ENCODE measurements around the gene NUDT10.
A peak's percentile ranks its signal among the peaks of the same experiment; 100 is the strongest.
"Not testable (repeated sequence)": the region's sequence is repeated elsewhere in the genome, so short reads cannot be mapped to it uniquely, and the experiment has no call there.

NUDT10 gene

DNA sequence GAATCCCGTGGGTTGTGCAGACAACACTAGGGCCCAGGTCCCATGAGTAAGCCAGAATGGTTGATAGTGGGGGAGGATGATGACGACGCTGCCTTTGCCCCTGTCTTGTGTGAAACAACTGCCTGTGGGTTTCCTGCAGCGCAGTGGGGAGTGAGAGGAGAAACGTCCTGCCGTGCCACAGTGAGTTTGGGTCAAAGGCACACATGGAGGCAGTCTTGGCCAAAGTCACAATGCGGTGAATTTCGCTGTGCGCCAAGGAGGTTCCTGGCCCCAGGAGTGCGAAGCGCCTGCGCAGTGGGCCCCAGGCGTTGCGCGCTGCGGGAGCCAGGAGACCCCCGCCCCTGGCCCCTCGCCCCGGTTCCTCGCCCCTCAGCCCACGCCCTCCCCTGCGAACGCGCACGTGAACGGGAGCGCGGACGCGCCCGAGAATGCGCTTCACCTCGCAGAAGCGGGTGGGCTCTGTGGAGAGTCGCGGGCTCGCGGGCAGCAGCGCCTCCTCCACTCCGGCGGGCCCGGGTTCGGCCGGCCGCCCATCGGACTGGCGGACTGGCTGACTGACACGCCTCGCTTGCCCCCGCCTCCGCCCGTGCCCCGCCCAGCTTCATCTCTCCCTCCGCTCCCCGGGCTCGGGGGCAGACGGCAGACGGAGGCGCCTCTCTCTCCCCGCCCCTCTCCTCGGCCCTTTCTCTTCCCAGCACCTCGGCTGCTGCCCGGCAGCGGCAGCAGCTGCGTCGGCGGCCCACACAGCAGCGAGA lies at the start of gene NUDT10:
Gene NUDT10, plus strand, starts transcription at position 635 of the 755 bp plus-strand sequence. CDS start 144 bp downstream, outside the sequence.
- no peak for DNase-seq (ENCODE audit: low spot score)

- no peak for DNase-seq (ENCODE audit: low spot score)
Measured at GRCh38 chrX:51292421-51292820, 40.2 kb upstream of the NUDT10 start.

DNA sequence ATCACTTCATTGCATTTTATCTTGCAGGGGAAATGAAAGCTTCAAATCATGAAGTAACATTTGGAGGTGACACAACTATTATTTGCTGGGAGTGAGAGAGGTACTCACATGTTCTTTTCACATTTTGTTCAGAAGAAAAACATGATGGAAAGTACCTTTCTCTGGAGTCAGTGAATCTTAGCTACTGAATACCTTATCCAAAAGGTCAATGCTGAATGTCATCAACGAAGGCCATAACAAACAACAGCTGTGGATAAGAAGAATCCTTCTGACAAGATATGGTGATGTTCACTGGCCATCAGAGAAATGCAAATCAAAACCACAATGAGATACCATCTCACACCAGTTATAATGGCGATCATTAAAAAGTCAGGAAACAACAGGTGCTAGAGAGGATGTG lies 36.5 kb upstream of the NUDT10 start:
- no peak for DNase-seq (ENCODE audit: low spot score)

- DNase-seq (ENCODE audit: low spot score) = no peak
Measured at GRCh38 chrX:51316271-51316670, 16.4 kb upstream of the NUDT10 start.

DNA sequence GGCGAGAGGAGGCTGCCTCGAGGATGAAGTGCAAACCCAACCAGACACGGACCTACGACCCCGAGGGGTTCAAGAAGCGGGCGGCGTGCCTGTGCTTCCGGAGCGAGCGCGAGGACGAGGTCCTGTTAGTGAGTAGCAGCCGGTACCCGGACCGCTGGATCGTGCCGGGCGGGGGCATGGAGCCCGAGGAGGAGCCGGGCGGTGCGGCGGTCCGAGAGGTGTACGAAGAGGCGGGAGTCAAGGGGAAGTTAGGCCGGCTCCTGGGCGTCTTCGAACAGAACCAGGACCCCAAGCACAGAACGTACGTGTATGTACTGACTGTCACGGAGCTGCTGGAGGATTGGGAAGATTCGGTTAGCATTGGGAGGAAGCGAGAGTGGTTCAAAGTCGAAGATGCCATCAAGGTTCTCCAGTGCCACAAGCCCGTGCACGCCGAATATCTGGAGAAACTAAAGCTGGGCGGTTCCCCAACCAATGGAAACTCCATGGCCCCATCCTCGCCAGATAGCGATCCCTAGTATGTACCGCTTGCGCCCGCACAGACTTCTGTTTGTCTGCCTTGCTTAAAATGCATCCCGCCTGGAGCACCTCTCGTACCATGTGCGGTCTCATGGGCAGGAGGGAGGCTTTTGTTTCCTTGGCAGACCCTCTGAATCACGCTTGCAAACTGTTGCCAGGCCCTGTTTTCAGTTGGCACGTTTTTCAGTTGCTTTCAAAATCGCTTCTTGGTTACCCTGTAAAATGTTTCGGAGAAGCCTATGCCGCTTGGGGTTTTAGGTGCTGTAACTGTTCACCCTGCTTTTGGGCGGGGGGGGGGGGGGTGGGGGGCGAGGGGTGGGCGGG lies 542 bp downstream of the NUDT10 start:
- DNase-seq (ENCODE audit: low spot score) = not testable (repeated sequence)

- DNase-seq (ENCODE audit: low spot score) = no peak
Measured at GRCh38 chrX:51334276-51334675, 1.7 kb downstream of the NUDT10 start.

- peak; percentile 13 for DNase-seq (ENCODE audit: low spot score)
Measured at GRCh38 chrX:51336584-51336983, 4.0 kb downstream of the NUDT10 start.

DNA sequence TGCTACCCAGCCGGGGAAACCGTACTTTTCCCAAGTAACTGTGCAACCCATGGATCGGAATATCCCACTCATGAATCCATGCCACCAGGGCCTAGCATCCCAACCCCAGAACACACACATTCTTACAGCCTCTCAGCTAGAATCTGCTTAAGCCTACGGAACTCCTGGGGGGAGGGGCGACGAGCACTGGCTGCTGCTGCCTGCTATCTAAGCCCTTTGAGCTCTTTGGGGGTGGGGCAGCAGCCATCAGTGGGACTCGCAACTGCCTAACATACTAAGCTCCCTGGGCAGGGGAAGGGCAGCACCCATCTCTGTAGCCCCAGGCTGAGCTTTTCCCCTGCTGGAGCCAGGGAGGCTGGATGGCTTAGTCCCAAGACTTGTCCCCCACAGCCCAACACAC lies 28.6 kb downstream of the NUDT10 start:
- no peak for DNase-seq (ENCODE audit: low spot score)

- no peak for DNase-seq (ENCODE audit: low spot score)
Measured at GRCh38 chrX:51376672-51377071, 44.0 kb downstream of the NUDT10 start.

Data from COLO829 (cell line).